Thymus (tissue), 14 donors: Measurements from ENCODE around the gene WFDC8. TPM values are rescaled to one million over a fixed set of nuclear protein-coding genes. Genes with fewer than 3 reads are reported as not detected.

Experiments used
- DNase-seq, 9 donors: peaks; one replicate each; pipeline ENCODE4 v3.0.0-alpha.2; 2013; ENCODE audit warnings: low spot score in 9 of 9, low read depth in 6 of 9, missing footprints in 1 of 9
- H3K27ac ChIP-seq, 2 donors: one replicate each; pipeline ENCODE4 v1.5.1; 2013; ENCODE audit warnings: control low read depth in 1 of 2, low read depth in 1 of 2, low read length in 1 of 2, mild to moderate bottlenecking in 1 of 2, moderate library complexity in 1 of 2
- H3K27me3 ChIP-seq, 2 donors: one replicate each; pipeline ENCODE4 v1.5.1; 2013; ENCODE audit warnings: low read length in 1 of 2; ENCODE audit not compliant: control insufficient read depth in 2 of 2, insufficient read depth in 1 of 2
- H3K36me3 ChIP-seq, 2 donors: one replicate each; pipeline ENCODE4 v1.5.1; 2013; ENCODE audit warnings: low read length in 1 of 2, mild to moderate bottlenecking in 1 of 2, moderate library complexity in 1 of 2; ENCODE audit not compliant: control insufficient read depth in 2 of 2, insufficient read depth in 2 of 2
- H3K4me1 ChIP-seq, 2 donors: one replicate each; pipeline ENCODE4 v1.5.1; 2013; ENCODE audit warnings: low read length in 2 of 2; ENCODE audit not compliant: control insufficient read depth in 2 of 2, insufficient read depth in 2 of 2
- H3K4me3 ChIP-seq, 2 donors: one replicate each; pipeline ENCODE4 v1.5.1; 2013; ENCODE audit warnings: low read length in 2 of 2, control low read depth in 1 of 2, mild to moderate bottlenecking in 1 of 2
- H3K9me3 ChIP-seq, 2 donors: one replicate each; pipeline ENCODE4 v1.5.1; 2013; ENCODE audit warnings: low read length in 1 of 2, mild to moderate bottlenecking in 1 of 2; ENCODE audit not compliant: control insufficient read depth in 2 of 2, insufficient read depth in 1 of 2
- WGBS: extraction: QIAGEN DNeasy Blood & Tissue Kit; methylation state at CpG from one replicate; pipeline ENCODE4 v1.1.7; 2013; 5-methylcytosine and 5-hydroxymethylcytosine counted together
- long read RNA-seq, 10 donors: transcript quantifications; one replicate each; lab custom pipeline, GENCODE V29; 2026
- polyA plus RNA-seq: library from polyadenylated mRNA; stranded (reverse); fragments of 200-250 nt; gene quantifications from one replicate; pipeline ENCODE4 v1.2.3, GENCODE V29; 2013
- total RNA-seq: library from RNA; stranded (reverse); fragments of 120-200 nt; gene quantifications from one replicate; pipeline ENCODE4 v1.2.4, GENCODE V29; 2013
- donor health status: healthy.

Gene WFDC8
- total RNA-seq = not detected
- not detected for polyA plus RNA-seq
- long read RNA-seq, donor 1 = 0 reads
- long read RNA-seq, donor 2 = 0 reads
- long read RNA-seq, donor 3 = 0 reads
- long read RNA-seq, donor 4 = 0 reads
- long read RNA-seq, donor 5 = 0 reads
- long read RNA-seq, donor 6 = 0 reads
- long read RNA-seq, donor 7 = 0 reads
- long read RNA-seq, donor 8 = 0 reads
- long read RNA-seq, donor 9 = 0 reads
- long read RNA-seq, donor 10 = 0 reads

DNA sequence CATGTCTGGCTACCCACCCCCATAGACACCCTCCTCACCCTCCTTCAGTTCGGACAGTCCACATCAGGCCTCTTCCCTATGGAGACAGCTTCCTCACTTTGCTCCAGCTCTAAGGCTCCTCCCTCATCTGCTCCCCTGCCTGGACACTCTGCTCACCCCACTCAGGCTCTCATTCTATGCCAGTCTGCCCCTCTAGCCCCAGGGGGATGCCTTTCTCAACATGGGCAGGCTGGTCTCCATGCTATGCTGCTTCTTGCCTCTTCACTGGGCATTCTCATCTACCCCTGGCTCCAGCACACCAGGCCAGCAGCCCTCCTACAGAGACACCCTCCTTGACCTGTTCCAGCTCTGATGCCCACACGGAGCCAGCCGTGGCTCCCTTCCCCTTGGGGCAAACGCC lies at the start of gene WFDC8:
TSS of gene WFDC8 (minus strand) at position 101 of the 400 bp plus-strand sequence. CDS start at position 64, 37 bp downstream.
- Histone ChIP-seq H3K4me3 (no peak within 1 kb of the TSS), H3K9me3 (no peaks in the 10 kb centered on the region), H3K27me3 (peaks cover 0 to 3% of the 10 kb centered on the region in 2 donors), H3K4me1 (no peaks in the 10 kb centered on the region), H3K36me3 (no peaks in the 10 kb centered on the region), H3K27ac (no peak within 1 kb of the TSS)
- no peak for DNase-seq
- WGBS = 82% methylated on average over 4 of the region's 4 CpGs

DNA sequence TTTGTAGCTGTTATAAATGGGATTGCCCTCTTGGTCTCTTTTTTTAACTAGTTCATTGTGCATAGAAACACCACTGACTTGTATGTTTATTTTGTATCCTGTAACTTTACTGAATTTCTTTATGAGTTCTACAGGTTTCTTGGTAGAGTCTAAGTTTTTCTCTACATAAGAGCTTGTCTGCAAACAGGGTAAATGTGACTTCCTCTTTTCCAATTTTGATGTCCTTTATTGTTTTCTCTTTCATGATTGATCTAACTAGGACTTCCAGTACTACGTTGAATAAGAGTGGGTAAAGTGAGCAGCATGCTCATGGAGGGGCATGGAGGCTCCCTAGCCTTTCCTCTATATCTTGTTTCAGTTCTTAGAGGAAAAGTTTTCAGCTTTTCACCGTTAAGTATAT lies 47.5 kb upstream of the WFDC8 start:
- WGBS = 63% methylated on average over 2 of the region's 2 CpGs
- Histone ChIP-seq H3K27ac (no peak overlapping the region), H3K4me3 (no peak overlapping the region), H3K4me1 (no peaks in the 10 kb centered on the region), H3K27me3 (no peaks in the 10 kb centered on the region), H3K9me3 (no peaks in the 10 kb centered on the region), H3K36me3 (no peaks in the 10 kb centered on the region)
- no peak for DNase-seq

DNA sequence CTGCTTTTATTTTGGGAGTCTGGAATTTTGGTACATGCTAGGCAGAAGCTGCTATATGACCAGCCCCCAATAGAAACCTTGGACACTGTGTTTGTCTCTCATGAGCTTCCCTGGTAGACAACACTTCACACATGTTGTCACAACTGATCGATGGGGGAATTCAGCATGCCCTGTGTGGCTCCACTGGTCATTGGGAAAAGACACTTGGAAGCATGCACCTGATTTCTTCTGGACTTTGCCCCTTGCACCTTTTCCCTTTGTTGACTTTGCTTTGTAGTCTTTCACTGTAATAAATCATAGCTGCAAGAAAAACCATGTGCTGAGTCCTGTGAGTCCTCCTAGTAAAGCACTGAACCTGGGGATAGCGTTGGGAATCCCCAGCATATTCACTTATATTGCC lies 42.5 kb upstream of the WFDC8 start:
- H3K27me3 ChIP-seq = no peaks in the 10 kb centered on the region
- H3K4me1 ChIP-seq = no peaks in the 10 kb centered on the region
- H3K9me3 ChIP-seq = no peaks in the 10 kb centered on the region
- no peak overlapping the region for H3K27ac ChIP-seq
- no peaks in the 10 kb centered on the region for H3K36me3 ChIP-seq
- no peak for DNase-seq
- WGBS = 93% methylated on average over 2 of the region's 2 CpGs
- H3K4me3 ChIP-seq = no peak overlapping the region

DNA sequence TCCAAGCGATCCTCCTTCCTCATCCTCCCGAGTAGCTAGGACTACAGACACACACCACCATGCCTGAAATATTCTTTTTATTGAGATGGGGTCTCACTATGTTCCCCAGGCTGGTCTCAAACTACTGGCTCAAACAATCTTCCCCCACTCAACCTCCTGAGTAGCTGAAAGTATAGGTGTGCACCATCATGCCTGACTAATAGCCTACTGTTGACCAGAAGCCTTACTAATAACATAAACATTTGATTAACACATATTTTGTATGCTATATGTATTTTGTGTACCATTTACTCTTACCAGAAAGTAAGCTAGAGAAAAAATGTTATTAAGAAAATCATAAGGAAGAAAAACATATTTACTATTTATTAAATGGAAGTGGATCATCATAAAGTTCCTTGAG lies 38.5 kb upstream of the WFDC8 start:
- Histone ChIP-seq H3K4me3 (no peak overlapping the region), H3K4me1 (no peaks in the 10 kb centered on the region), H3K36me3 (no peaks in the 10 kb centered on the region), H3K27me3 (no peaks in the 10 kb centered on the region), H3K9me3 (no peaks in the 10 kb centered on the region), H3K27ac (no peak overlapping the region)
- no peak for DNase-seq
- 97% methylated on average over 2 of the region's 2 CpGs for WGBS

DNA sequence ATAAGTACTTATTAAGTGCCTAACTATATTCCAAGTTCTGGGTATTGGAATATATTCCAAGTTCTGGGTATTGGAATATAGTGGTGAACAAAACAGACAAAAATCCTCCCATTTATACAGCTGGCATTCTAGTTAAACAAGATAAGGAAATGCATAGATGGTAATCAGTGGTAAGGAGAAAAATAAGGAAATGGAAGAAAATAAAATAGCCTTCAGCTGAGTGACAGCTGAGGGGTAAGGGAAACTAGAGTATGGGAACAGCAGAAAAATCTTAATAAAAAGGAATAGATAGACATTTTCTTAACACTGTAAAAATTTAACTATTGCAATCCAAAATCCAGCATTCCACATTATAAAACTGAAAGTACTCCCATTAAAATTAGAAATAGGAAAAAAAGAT lies 33.2 kb upstream of the WFDC8 start:
- Histone ChIP-seq H3K9me3 (no peaks in the 10 kb centered on the region), H3K27me3 (no peaks in the 10 kb centered on the region), H3K4me1 (no peaks in the 10 kb centered on the region), H3K4me3 (no peak overlapping the region), H3K36me3 (no peaks in the 10 kb centered on the region), H3K27ac (no peak overlapping the region)
- no peak for DNase-seq

DNA sequence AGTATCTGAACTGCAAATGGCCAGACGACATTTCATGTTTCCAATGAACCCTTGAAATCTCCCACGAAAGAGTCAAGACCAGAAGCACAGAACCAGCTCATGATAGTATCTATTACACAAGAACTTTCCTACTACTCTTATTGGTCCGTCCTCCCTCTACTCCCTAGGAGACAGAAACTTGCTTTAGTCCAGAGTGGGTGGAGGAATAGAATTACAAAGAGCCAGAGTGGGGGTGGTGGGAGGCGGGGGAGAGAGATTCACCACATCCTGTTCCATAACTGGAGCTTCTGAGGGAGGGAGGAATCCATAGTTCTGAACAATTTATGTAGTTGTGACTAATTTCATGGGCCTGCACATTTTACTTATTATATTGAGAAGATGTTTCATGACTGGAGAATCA lies 32.0 kb upstream of the WFDC8 start:
- no peak for DNase-seq
- Histone ChIP-seq H3K4me3 (no peak overlapping the region), H3K4me1 (no peaks in the 10 kb centered on the region), H3K36me3 (no peaks in the 10 kb centered on the region), H3K27ac (no peak overlapping the region), H3K9me3 (no peaks in the 10 kb centered on the region), H3K27me3 (no peaks in the 10 kb centered on the region)
- 80% methylated on average over 4 of the region's 4 CpGs for WGBS

DNA sequence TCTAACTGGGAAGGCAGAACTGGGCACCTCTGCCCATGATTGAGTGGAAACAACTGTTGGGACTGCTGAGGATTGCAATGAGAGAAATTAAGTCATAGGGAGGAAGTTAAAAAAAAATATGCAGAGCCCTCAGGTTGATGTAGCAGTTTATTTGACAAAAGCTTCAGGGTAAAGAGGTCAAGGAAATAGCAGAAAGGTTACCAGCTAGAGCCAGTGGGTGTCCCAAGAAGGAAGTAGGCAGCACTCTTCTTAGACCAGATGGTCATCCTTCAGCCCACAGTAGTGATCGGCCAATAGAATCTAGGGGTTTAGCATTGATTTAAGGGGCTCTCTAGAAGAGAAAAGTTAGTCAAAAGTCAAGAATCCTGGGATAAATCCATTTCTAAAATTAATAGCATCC lies 28.7 kb upstream of the WFDC8 start:
- 96% methylated on average over 1 of the region's 1 CpG for WGBS
- H3K9me3 ChIP-seq = no peaks in the 10 kb centered on the region
- no peaks in the 10 kb centered on the region for H3K36me3 ChIP-seq
- H3K4me3 ChIP-seq = no peak overlapping the region
- no peak for DNase-seq
- H3K27ac ChIP-seq = no peak overlapping the region
- no peaks in the 10 kb centered on the region for H3K4me1 ChIP-seq
- no peaks in the 10 kb centered on the region for H3K27me3 ChIP-seq

DNA sequence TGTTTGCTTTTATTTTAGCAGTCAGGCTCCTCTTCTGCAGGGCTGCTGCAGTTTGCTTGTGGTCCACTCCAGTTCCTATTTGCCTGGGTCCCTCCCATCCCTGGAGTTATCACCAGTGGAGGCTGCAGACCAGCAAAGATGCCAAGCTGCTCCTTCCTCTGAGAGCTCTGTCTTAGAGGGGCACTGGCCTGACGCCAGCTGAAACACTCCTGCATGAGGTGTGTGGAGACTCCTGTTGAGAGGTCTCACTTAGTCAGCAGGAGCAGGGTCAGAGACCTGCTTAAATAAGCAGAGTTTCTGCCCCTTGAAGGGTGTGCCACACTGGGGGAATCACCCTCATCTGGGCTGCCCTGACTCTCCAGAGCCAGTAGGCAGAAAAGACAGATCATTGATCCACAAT lies 16.2 kb upstream of the WFDC8 start:
- Histone ChIP-seq H3K9me3 (no peaks in the 10 kb centered on the region), H3K27me3 (no peaks in the 10 kb centered on the region), H3K4me1 (no peaks in the 10 kb centered on the region), H3K36me3 (no peaks in the 10 kb centered on the region), H3K27ac (no peak overlapping the region), H3K4me3 (no peak overlapping the region)
- WGBS = 88% methylated on average over 1 of the region's 1 CpG
- DNase-seq = no peak

DNA sequence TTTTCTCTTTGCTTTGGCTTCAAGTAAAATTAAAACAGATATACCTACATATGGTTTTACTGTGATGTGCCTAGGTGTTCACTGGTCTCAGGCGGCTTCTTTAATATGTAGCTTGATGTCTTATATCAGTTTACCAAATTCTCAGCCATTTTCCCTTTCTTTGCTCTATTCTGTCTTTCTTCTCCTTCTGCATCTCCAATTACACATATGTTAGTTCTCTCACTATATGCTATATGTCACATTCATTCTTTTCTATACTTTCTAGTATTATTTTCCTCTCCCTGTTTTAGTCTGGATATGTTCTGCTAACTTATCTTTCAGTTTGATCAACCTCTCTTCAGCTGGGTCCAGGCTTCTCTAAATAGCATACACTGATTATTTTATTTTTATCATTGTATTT lies 14.4 kb upstream of the WFDC8 start:
- H3K27me3 ChIP-seq = no peaks in the 10 kb centered on the region
- no peak overlapping the region for H3K4me3 ChIP-seq
- H3K9me3 ChIP-seq = no peaks in the 10 kb centered on the region
- H3K4me1 ChIP-seq = no peaks in the 10 kb centered on the region
- no peak for DNase-seq
- 96% methylated on average over 1 of the region's 1 CpG for WGBS
- H3K27ac ChIP-seq = no peak overlapping the region
- no peaks in the 10 kb centered on the region for H3K36me3 ChIP-seq
